NOMO-1 (cell line): ENCODE measurements around the gene SEC16A.
A peak's percentile ranks its signal among the peaks of the same experiment; 100 is the strongest.

Experiments
- DNase-seq, 2 experiments: peaks; one replicate each; lab custom pipeline; 2025; ENCODE audit not compliant: unreplicated experiment in 2 of 2; lab: John Stamatoyannopoulos, UW

SEC16A gene, protein sequence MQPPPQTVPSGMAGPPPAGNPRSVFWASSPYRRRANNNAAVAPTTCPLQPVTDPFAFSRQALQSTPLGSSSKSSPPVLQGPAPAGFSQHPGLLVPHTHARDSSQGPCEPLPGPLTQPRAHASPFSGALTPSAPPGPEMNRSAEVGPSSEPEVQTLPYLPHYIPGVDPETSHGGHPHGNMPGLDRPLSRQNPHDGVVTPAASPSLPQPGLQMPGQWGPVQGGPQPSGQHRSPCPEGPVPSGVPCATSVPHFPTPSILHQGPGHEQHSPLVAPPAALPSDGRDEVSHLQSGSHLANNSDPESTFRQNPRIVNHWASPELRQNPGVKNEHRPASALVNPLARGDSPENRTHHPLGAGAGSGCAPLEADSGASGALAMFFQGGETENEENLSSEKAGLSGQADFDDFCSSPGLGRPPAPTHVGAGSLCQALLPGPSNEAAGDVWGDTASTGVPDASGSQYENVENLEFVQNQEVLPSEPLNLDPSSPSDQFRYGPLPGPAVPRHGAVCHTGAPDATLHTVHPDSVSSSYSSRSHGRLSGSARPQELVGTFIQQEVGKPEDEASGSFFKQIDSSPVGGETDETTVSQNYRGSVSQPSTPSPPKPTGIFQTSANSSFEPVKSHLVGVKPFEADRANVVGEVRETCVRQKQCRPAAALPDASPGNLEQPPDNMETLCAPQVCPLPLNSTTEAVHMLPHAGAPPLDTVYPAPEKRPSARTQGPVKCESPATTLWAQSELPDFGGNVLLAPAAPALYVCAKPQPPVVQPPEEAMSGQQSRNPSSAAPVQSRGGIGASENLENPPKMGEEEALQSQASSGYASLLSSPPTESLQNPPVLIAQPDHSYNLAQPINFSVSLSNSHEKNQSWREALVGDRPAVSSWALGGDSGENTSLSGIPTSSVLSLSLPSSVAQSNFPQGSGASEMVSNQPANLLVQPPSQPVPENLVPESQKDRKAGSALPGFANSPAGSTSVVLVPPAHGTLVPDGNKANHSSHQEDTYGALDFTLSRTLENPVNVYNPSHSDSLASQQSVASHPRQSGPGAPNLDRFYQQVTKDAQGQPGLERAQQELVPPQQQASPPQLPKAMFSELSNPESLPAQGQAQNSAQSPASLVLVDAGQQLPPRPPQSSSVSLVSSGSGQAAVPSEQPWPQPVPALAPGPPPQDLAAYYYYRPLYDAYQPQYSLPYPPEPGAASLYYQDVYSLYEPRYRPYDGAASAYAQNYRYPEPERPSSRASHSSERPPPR (N-terminal part only)

GRCh38 chr9:136482793-136483588, at the start of gene SEC16A:
TSS of gene SEC16A (minus strand) at chr9:136483040. CDS start at chr9:136477615, 5,425 bp downstream.
- peak; percentile 100 for DNase-seq

DNA sequence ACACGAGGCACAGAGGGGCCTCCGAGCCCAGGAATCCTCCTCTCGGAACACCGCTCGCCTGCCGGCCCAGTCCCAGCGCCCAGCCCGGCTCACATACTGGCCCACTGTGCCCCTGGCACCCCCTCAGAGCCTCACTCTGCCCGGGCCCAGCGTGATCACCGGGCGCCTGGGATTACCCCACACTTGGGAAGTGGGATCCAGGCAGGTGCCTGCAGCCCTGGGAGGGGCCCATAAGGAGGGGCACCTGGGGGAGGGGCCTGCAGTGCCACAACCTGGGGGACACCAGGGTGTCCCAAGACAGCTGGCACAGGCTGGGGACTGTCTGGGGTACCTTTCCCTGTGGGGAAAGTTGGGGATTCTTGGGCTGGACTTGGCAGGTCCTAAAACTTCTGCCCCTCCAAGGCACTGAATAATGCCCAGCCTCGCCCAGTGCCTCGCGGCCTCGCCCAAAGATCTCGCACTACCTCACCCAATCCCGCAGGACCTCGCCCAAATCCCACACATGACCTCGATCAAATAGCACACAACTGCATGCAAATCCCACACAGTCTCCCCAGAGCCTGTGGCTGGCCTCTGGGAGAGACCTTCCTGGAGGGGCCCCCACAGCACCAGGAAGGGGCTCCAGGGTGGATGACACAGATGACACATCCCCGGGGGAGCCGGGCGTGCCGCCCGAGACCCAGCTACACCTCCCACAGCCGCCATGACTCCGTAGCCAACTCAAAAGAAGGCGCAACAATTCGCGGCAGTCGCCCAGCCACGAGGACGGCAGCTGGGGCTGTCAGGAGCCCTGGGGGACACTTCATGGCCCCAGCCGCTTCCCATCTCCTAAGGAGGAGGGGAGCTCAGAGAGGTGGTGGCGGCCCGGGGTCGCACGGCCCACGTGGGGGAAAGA, 49.3 kb upstream of the SEC16A start:
- no peak for DNase-seq

GRCh38 chr9:136531186-136531903, 48.5 kb upstream of the SEC16A start:
- no peak for DNase-seq

DNA sequence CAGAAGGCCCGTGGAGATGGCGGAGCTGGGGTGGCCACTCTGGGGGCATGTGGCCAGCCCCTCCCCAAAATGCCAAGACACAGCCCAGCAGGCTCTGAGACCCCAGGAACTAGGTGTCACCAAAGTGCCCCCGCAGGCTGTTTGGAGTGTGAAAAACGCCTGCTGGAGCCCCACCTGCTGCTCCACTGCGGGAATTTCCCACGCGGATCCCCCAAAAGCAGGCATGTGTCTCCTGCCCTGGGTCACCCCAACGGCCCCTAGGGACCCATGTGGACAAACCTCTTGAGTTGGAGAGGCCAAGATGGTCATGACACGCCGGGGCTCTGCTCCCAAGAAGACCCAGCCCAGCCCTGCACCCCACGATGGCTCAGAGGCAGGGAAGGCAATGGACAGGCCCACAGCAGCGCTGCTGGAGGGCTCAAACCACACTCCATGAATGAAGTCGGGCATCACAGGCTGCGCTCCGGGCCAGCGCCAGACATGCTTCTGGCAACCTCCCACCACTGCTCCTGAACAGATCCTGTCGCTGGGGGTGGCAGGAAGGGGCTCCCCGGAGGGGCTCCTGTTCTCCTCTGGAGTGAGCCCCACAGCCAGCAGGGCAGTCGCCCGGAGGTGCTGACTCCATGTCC, 47.7 kb upstream of the SEC16A start:
- DNase-seq, result no peak

DNA sequence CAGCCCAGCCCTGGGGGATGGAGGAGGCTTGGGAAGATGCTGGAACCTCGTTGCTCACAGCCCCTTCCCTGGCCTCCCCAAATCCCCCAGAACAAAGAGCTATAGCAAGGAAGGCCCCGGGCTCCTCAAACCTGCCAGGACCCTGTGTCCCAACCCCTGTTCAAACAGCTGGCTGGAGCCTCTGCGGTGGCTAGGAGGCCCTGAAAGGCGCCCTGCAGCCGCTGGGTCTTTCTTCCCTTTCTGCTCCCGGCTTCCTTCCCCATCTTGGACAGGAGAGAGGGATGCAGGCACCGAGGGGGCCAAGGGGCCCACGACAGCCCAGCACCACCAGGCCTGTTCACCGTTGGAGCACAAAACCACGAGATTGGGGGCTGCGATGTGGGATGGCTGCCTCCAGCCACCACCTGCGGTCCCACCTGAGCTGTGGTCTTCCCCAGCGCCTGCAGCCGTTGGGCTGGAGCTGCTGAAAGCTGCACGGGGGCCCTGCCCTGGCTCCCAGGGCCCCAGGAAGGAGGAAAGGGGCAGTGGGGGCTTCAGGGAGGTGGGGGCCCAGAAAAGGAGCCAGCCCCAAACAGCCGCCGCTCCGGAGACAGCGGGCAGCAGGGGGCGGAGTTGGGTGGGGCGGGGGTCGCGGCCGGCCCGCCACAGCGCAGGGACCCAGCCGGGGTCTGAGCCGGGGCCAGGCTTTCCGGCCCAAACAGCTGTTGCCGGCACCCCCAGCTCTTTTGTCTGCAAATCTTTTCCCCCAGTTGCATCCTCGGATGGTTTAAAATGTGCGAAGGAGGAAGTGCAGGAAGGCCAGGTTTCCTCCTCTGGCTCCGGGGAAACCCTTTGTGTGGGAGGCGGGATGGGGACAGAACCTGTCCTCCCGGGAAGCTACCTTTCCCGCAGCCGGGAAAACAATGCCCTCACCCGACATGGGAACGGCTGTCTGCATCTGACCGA, 46.9 kb upstream of the SEC16A start:
- DNase-seq, result no peak

- DNase-seq, result no peak
Measured at GRCh38 chr9:136528716-136529341, 46.0 kb upstream of the SEC16A start.

GRCh38 chr9:136527721-136528710, 45.2 kb upstream of the SEC16A start:
- DNase-seq, result peak in 1 of 2 experiments; percentile 18

DNA sequence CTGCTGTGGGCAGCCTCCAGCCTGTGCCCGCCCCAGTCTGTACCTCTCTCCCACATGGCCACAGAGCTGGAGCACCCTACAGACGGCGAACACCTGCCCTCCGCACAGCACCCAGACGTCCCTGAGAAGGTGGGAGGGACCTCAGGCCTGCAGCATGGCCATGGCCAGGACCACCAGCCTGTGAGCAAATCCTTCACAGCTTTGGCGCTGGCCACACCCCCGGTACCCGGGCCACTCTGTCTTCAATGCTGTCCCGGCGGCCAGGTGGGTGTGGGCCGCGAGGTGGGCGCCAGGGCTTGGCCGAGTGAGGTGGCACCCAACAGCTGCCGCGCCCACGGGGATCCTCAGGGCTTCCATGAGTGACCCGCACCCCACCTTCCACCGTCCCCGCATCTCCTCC, 44.3 kb upstream of the SEC16A start:
- no peak for DNase-seq

DNA sequence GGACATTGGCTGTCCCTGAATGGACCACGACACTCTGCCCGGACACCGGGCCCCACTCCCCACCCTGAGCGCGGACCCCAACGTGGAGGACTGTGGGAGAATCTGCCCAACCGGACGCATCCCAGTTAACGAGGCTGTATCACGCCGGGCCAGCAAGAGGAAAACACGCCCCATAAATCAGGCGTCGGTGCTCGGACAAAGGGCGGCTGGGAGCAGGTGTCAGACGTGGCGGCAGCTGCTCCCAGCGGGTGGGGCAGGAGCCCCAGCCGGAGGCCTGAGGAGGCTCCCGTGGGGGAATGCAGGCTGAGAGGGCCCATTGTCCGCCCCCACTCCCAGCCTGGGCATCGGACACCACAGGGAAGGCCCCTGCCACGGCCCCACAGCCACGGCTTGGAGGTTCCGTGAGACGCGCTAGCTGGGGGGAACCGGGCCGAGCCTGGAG, 43.8 kb upstream of the SEC16A start:
- no peak for DNase-seq

GRCh38 chr9:136525841-136526499, 43.1 kb upstream of the SEC16A start:
- DNase-seq, result no peak

DNA sequence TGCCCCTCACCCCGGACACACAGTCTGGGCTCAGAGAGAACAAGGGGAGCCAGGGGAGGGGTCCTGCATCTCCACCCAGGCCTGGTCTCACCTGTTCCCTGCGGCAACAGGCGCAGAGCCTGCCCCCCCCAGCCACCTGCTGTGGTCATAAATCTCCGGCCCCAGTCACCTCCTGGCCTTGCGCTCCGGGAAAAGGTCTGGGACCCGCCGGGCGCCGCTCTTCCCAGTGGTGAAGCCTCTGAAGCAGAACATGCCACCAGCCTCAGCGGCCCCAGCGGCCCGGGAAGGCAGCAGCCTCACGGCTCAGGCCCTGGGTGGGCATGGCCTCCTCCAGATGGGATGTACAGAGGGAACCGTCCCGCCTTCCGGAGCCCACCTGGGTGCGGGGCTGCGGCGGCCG, 42.4 kb upstream of the SEC16A start:
- no peak for DNase-seq

DNA sequence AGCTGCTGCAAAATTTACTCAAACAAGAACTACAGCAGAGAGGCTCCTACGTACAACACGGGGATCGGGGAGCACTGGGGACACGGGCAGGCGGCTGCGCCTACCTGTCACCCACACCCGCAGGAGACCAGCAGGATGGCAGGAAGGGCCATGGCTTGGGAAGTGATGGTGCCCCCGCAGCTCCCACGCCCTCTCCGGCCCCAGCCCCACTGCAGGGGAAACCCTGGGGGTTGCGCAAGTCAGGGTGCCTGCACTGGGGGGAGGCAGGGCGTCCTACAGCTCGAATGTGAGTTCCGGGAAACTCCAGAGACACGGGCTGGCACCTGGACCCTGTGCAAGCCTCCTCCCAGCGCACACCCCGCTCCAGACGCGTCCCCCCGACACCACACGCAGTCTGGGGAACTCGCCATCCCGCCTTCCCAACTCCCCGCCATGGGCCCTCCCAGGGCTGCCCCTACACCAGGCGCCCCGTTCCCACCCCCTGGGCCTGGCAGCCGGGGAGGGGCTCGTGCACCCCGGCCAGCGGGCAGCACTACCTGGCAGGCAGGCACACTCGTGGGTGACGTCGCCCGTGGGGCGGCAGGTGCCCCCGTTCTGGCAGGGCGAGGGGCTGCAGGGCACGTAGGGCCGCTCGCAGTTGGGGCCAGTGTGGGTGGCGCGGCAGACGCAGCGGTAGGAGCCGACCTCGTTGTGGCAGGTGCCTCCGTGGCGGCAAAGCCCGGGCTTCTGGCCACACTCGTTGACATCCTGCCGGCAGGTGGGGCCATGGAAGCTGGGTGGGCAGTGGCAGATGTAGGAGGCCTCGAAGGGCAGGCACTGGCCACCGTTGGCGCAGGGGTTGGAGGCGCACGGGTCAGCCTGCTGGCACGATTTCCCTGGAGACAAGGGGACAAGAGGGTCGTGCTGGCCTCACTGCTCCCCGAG, 39.7 kb upstream of the SEC16A start:
- DNase-seq, result peak; percentile 33 to 51

GRCh38 chr9:136521537-136521936, 38.7 kb upstream of the SEC16A start:
- DNase-seq, result peak; percentile 21 to 53

DNA sequence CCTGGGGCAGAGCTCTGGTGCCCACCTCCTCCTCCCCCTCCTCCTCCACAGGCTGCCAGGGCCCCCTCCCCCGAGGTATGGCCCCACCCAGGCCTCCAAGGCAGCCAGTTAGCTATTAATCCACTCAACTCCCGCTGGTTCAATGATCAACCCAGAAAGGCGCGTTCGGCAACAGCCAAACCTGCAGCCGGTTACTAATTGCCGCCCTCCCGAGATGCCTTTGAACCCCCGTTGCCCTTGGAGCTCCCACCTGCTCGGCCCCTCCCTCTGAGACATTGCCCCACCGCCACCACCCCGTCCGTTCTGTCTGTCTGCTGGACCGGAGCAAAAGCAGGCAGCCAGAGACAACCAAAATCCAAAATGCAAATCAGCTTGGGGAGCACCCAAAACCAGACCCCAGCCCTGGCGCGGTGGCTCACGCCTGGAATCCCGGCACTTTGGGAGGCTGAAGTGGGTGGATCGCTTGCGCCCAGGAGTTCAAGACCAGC, 37.3 kb upstream of the SEC16A start:
- DNase-seq, result no peak
